UCSD-AML1 (cell line): ENCODE measurements around the gene ZSCAN25.
"Not testable (repeated sequence)": the region's sequence is repeated elsewhere in the genome, so short reads cannot be mapped to it uniquely, and the experiment has no call there.

Experiments used
- DNase-seq: peaks from one replicate; lab custom pipeline; 2025; ENCODE audit not compliant: unreplicated experiment; lab: John Stamatoyannopoulos, UW

The ZSCAN25 gene

DNA sequence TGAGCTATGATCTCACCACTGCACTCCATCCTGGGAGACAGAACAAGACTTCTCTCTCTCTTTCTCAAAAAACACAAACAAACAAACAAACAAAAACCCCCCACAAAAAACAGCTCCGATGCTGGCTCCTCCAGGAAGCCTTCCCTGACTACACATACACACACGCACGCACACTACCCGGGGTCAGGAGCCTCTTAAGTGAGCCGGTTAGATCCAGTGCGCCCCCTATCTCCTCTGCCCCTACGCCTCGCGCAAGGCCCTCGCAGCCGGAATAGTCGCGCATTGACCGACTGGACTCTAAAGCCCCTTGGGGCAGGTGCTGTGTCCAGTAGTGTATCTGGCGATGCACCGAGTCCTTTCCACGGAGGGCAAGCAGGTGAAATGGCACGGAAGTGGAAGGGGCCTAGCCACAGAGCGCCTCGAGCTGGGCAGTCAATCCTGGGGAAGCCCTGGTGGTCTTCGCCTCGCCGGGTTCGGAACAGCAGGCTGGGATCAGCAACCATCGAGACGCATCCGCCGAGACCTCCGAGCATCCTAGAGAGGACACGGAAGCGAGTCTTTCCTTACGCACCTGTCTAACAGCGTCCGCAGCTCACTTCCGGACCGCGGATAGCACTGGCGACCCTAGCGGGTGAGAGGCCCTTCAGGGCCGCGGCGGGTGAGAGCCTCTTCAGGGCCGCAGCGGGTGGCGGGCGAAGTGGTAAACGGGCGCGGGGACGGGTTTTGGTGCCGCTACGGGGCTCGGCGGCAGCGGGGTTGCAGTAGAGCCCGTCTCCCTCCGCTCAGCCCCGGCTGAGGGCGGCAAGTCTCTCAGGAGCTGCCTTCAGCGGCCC lies at the start of gene ZSCAN25:
Gene ZSCAN25, plus strand, starts transcription at position 588 of the 833 bp plus-strand sequence. CDS start 2,661 bp downstream, outside the sequence.
- peak; percentile 83 for DNase-seq

DNA sequence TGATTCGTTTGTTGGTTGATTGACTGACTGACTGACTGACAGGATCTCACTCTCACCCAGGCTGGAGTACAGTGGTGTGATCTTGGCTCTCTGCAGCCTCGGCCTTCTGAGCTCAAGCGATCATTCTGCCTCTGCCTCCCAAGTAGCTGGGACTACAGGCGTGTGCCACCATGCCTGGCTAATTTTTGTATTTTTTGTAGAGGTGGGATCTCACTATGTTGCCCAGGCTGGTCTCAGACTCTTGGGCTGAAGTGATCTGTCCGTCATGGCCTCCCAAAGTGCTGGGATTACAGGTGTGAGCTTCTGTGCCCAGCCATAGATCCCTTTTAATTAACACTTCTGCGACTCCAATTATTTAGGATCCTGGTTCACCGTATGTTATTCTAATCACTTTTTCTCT lies 48.0 kb upstream of the ZSCAN25 start:
- DNase-seq, result not testable (repeated sequence)

GRCh38 chr7:99571768-99572167 lies 45.0 kb upstream of the ZSCAN25 start:
- no peak for DNase-seq

DNA sequence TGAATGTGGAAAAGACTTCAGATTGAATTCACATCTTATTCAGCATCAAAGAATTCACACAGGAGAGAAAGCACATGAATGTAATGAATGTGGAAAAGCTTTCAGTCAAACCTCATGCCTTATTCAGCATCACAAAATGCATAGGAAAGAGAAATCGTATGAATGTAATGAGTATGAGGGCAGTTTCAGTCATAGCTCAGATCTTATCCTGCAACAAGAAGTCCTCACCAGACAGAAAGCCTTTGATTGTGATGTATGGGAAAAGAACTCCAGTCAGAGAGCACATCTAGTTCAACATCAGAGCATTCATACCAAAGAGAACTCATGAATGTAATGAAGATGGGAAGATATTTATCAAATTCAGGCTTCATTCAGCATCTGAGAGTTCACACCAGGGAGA lies 43.5 kb upstream of the ZSCAN25 start:
- DNase-seq, result no peak

DNA sequence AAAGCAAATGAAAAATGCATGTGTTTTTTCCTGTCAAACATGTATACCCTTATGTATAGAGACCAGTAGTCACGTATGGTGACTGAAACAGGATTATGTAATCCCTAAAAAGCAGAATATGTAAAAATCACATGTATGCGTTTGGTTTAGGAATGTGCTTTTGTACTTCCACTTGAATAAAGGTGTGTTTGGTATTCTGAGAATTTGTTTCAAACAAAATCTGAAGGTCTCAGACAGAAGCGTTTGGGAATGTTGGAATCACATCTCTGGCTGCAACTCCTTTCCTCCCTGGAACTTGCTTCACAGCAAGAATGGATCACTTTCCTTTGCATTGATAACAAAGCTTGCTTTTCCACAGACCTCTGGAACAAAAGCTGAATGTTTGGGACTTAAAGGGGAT lies 40.5 kb upstream of the ZSCAN25 start:
- no peak for DNase-seq

DNA sequence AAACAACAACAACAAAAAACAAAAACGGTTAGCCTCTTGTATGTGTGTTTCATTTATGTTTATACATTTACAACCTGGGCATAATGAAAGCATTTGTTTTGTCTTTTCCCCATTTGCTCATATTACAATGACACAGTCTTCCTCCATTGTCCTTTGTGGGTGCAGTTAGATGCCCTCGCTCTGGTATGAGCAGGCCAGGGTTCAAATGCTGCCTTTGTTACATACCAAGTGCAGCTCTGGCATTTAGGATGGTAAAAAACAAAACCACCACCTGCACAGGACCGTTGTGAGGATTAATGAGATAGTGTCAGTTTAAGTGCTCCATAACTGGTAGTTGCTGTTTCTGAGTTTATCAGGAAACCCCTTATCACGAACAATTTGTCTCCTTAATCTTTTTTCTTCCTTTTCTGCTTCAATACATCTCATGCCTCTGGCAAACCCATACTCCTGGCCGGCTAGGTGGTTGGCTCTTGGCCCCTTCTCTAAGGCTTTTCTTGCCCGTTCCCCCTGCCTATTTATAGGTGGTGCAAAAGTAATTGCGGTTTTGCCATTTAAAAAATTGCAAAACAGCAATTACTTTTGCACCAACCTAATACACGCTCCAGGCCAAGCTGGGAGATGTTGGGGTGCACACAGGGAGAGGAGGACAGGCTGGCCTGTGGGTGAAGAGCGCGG lies 37.3 kb upstream of the ZSCAN25 start:
- no peak for DNase-seq

DNA sequence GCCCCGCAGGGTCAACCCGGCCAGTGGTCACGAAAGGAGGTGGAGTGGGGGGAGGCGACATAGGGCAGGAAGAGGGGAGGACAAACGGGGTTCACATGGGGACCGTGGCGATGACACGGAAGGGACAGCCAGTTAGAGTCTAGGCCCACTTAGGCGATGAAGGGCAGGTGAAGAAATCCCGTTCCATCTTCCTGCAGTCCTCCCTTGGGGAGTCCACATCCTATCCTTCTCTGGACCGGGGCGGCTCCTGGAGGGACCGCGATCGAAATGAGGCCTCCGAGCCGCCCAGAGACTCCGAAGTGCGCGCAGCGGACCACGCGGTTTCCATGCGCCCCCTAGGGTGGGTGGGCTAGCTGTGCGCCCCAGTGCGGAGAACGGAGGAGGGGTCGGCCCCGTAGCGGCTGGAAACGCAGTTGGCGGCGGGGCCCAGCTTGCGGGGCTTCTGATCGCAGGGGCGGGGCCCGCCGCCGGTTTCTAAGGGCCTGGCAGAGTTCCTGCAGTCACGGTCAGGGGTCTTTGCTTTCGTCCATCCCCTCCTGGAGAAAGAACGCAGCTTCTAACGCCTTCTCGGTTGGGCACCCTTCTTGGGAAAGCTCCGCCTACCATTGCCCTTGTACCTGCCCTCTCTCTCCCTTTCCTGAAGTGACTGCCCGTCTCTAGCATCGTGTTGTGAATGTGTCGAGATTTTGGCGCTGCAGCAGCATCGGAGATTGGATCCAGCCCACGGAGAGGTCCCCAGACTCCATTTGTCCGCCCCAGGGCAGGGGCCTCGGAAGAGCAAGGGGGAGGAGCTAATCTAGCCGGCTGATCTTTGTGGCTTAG lies 36.6 kb upstream of the ZSCAN25 start:
- DNase-seq, result no peak

- not testable (repeated sequence) for DNase-seq
Observed at GRCh38 chr7:99580778-99581332, 35.9 kb upstream of the ZSCAN25 start.

- DNase-seq, result no peak
Observed at GRCh38 chr7:99588868-99589267, 27.9 kb upstream of the ZSCAN25 start.

GRCh38 chr7:99594948-99595745 lies 21.6 kb upstream of the ZSCAN25 start:
- no peak for DNase-seq

- DNase-seq, result no peak
Observed at GRCh38 chr7:99596408-99596955, 20.3 kb upstream of the ZSCAN25 start.

- DNase-seq, result no peak
Observed at GRCh38 chr7:99597762-99598501, 18.8 kb upstream of the ZSCAN25 start, which contains the start of gene TMEM225B. Gene TMEM225B, plus strand, starts transcription at chr7:99598267. Its CDS starts 6,122 bp downstream, at chr7:99604389.

DNA sequence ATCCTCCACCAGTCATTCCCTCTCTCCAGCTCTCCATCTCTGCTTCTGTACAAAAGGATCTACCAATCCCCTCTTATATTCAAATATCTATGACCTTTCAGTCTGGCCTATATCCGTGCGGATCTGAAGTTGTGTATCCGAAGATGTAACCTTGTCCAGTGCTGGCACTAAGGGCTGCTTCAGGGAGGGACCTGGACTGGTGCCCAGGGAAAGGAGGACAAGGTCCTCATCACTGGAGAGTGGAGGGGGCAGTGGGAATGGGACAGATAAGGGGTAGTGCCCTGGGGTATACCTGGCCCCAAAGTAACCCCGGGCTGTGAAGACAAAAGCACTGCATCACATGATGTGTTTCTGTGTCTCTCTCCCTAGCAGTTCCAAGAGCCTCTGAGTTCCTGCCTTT lies 16.9 kb upstream of the ZSCAN25 start:
- no peak for DNase-seq

- DNase-seq, result no peak
Observed at GRCh38 chr7:99601656-99602310, 15.0 kb upstream of the ZSCAN25 start.

GRCh38 chr7:99605527-99605926 lies 11.2 kb upstream of the ZSCAN25 start:
- DNase-seq, result no peak

DNA sequence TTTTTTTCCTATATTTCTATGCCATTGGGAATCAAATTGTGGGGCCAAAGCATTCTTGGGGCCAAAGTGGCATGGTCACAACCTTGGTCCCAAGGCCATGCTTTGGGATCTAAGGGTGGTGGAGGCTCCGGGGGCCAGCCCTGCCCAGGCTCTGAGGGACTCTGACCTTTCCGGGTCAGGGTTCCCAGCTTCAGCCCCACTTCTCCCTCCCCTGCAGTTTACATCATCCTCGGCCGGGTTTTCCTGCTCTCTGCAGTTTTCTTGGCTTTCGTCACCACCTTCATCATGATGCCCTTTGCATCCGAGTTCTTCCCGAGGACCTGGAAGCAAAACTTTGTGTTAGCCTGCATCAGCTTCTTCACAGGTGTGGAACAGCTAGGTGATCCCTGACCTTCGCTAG lies 10.2 kb upstream of the ZSCAN25 start:
- no peak for DNase-seq

- DNase-seq, result no peak
Observed at GRCh38 chr7:99607548-99607947, 9.2 kb upstream of the ZSCAN25 start.

DNA sequence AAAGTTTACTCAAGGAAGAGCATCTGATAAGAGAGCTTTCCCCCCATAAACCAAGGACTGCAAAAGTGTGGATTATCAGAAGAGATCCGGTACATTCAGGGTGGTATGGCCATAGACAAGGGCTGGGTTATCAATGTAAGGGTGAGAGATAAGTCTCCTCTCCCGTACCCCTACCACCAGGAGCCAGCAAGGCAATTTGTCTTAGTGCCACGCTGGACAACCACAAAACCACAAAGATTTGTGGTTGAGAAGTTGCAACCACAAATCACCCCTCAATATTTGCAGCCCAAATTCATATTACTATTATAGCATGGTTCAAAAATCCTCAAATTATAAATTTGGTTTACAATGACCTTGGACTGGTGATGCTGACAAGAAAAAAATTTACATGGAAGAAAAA lies 2.3 kb upstream of the ZSCAN25 start:
- DNase-seq, result no peak

- no peak for DNase-seq
Observed at GRCh38 chr7:99615989-99616358, 772 bp upstream of the ZSCAN25 start.
